ENCODE data around the gene ZNF329.

- TF ChIP-seq GATA3 (IDR thresholded peaks at IDR 0.05; ENCODE audit: low read depth, low read length) (no peak), GATA2 (IDR thresholded peaks at IDR 0.05; ENCODE audit: low read depth, low read length) (no peak)
These were observed 3.7 kb upstream of the ZNF329 start for GRCh38 chr19:58154287-58154678.
